H9 (cell line): ENCODE measurements around the gene KRT86. TPM values are rescaled to one million over a fixed set of nuclear protein-coding genes. Genes with fewer than 3 reads are reported as not detected.

ENCODE experiments used
- DNase-seq: peaks from one replicate; pipeline ENCODE4 v3.0.0-alpha.2; 2017
- H2AFZ ChIP-seq: one replicate; pipeline ENCODE4 v1.6.1; 2013; ENCODE audit warnings: mild to moderate bottlenecking, low read length, control low read depth, moderate library complexity
- H2AK5ac ChIP-seq: 2 replicates; pipeline ENCODE4 v1.6.1; 2013; ENCODE audit warnings: low read length, control low read depth, mixed read lengths; ENCODE audit not compliant: insufficient read length
- H2BK120ac ChIP-seq: one replicate; pipeline ENCODE4 v1.6.1; 2013; ENCODE audit warnings: low read depth, mild to moderate bottlenecking, low read length, control low read depth, inconsistent platforms; ENCODE audit not compliant: poor library complexity, severe bottlenecking
- H2BK12ac ChIP-seq: 2 replicates; pipeline ENCODE4 v1.6.1; 2013; ENCODE audit warnings: low read length, control low read depth, mixed read lengths, low read depth; ENCODE audit not compliant: insufficient read length
- H2BK15ac ChIP-seq: 2 replicates; pipeline ENCODE4 v1.6.1; 2013; ENCODE audit warnings: low read depth, low read length, control low read depth
- H2BK20ac ChIP-seq: one replicate; pipeline ENCODE4 v1.6.1; 2013; ENCODE audit warnings: low read depth, mild to moderate bottlenecking, low read length, control low read depth, inconsistent platforms; ENCODE audit not compliant: poor library complexity, severe bottlenecking
- H2BK5ac ChIP-seq: 2 replicates; pipeline ENCODE4 v1.6.1; 2013; ENCODE audit warnings: low read length, control low read depth, mixed read lengths; ENCODE audit not compliant: insufficient read length
- H3K14ac ChIP-seq: 2 replicates; pipeline ENCODE4 v1.6.1; 2013; ENCODE audit warnings: low read length, control low read depth; ENCODE audit not compliant: insufficient read depth
- H3K18ac ChIP-seq: 2 replicates; pipeline ENCODE4 v1.6.1; 2013; ENCODE audit warnings: low read depth, mild to moderate bottlenecking, mixed read lengths, low read length, control low read depth; ENCODE audit not compliant: insufficient read length
- H3K23ac ChIP-seq: 2 replicates; pipeline ENCODE4 v1.6.1; 2013; ENCODE audit warnings: low read length, control low read depth, mixed read lengths, low read depth; ENCODE audit not compliant: insufficient read length
- H3K23me2 ChIP-seq: 2 replicates; pipeline ENCODE4 v1.6.1; 2013; ENCODE audit warnings: low read depth, mild to moderate bottlenecking, mixed read lengths, low read length, control low read depth; ENCODE audit not compliant: insufficient read length, poor library complexity, severe bottlenecking
- H3K27ac ChIP-seq: 2 replicates; pipeline ENCODE4 v1.5.1; 2013; ENCODE audit warnings: low read length, control low read depth, mixed read lengths, low read depth; ENCODE audit not compliant: insufficient read length
- H3K27me3 ChIP-seq: 2 replicates; pipeline ENCODE4 v1.6.1; 2013; ENCODE audit warnings: low read length, control low read depth, inconsistent platforms; ENCODE audit not compliant: insufficient read depth
- H3K4ac ChIP-seq: 2 replicates; pipeline ENCODE4 v1.6.1; 2013; ENCODE audit warnings: low read depth, mild to moderate bottlenecking, control low read depth, inconsistent platforms, low read length, moderate library complexity
- H3K4me1 ChIP-seq: 2 replicates; pipeline ENCODE4 v1.6.1; 2013; ENCODE audit warnings: low read length, control low read depth, inconsistent platforms; ENCODE audit not compliant: insufficient read depth
- H3K4me2 ChIP-seq: 2 replicates; pipeline ENCODE4 v1.6.1; 2013; ENCODE audit warnings: low read length, control low read depth, mixed read lengths; ENCODE audit not compliant: insufficient read length, insufficient read depth
- H3K56ac ChIP-seq: 2 replicates; pipeline ENCODE4 v1.6.1; 2013; ENCODE audit warnings: low read depth, mild to moderate bottlenecking, mixed read lengths, low read length, control low read depth; ENCODE audit not compliant: insufficient read length
- H3K79me1 ChIP-seq: 2 replicates; pipeline ENCODE4 v1.6.1; 2013; ENCODE audit warnings: low read depth, mild to moderate bottlenecking, moderate library complexity, low read length, control low read depth, inconsistent platforms; ENCODE audit not compliant: insufficient read depth, poor library complexity, severe bottlenecking
- H3K79me2 ChIP-seq: 2 replicates; pipeline ENCODE4 v1.6.1; 2013; ENCODE audit warnings: low read length, control low read depth, inconsistent platforms; ENCODE audit not compliant: insufficient read depth
- H3K9ac ChIP-seq: 2 replicates; pipeline ENCODE4 v1.6.1; 2013; ENCODE audit warnings: low read length, control low read depth, mixed read lengths; ENCODE audit not compliant: insufficient read length; ENCODE audit errors: extremely low read depth
- H3K9me3 ChIP-seq: one replicate; pipeline ENCODE4 v1.6.1; 2013; ENCODE audit warnings: low read depth, low read length, inconsistent platforms; ENCODE audit not compliant: control insufficient read depth
- H3T11ph ChIP-seq: one replicate; pipeline ENCODE4 v1.6.1; 2013; ENCODE audit warnings: mild to moderate bottlenecking, low read length, control low read depth, inconsistent platforms
- H4K20me1 ChIP-seq: one replicate; pipeline ENCODE4 v1.6.1; 2013; ENCODE audit not compliant: control insufficient read depth, insufficient read length, insufficient read depth
- H4K5ac ChIP-seq: 2 replicates; pipeline ENCODE4 v1.6.1; 2013; ENCODE audit warnings: low read depth, mild to moderate bottlenecking, mixed read lengths, low read length, control low read depth; ENCODE audit not compliant: insufficient read length
- H4K8ac ChIP-seq: replicated peaks from 2 replicates; pipeline ENCODE4 v1.6.1; 2013; ENCODE audit warnings: low read length, control low read depth, mixed read lengths, low read depth; ENCODE audit not compliant: insufficient read length
- H4K91ac ChIP-seq: 2 replicates; pipeline ENCODE4 v1.6.1; 2013; ENCODE audit warnings: low read depth, mild to moderate bottlenecking, moderate library complexity, mixed read lengths, low read length, control low read depth; ENCODE audit not compliant: insufficient read length
- H3K27ac Mint-ChIP-seq, 3 experiments: 2 replicates in 2 of 3; 3 replicates in 1 of 3; pipeline ENCODE4 v1.8.0; 2020 to 2021; ENCODE audit warnings: mixed read lengths in 3 of 3, mild to moderate bottlenecking in 1 of 3, moderate library complexity in 1 of 3
- H3K27me3 Mint-ChIP-seq: 2 replicates; pipeline ENCODE4 v1.8.0; 2021; ENCODE audit warnings: low read depth, mild to moderate bottlenecking, moderate library complexity, mixed read lengths
- H3K36me3 Mint-ChIP-seq, 3 experiments: 2 replicates in 2 of 3; 3 replicates in 1 of 3; pipeline ENCODE4 v1.8.0; 2020 to 2021; ENCODE audit warnings: low read depth in 3 of 3, mixed read lengths in 3 of 3; ENCODE audit not compliant: insufficient read depth in 1 of 3
- H3K4me1 Mint-ChIP-seq, 2 experiments: 2 replicates each; pipeline ENCODE4 v1.8.0; 2020; ENCODE audit warnings: mixed read lengths in 2 of 2
- H3K4me3 Mint-ChIP-seq, 2 experiments: 2 replicates in 1 of 2; 3 replicates in 1 of 2; pipeline ENCODE4 v1.8.0; 2020 to 2021; ENCODE audit warnings: mild to moderate bottlenecking in 2 of 2, mixed read lengths in 2 of 2, moderate library complexity in 1 of 2
- H3K9me3 Mint-ChIP-seq, 2 experiments: 2 replicates in 1 of 2; 3 replicates in 1 of 2; pipeline ENCODE4 v1.8.0; 2020; ENCODE audit warnings: mild to moderate bottlenecking in 2 of 2, mixed read lengths in 2 of 2, moderate library complexity in 1 of 2
- WGBS: extraction: QIAGEN DNeasy Blood & Tissue Kit; methylation state at CpG from one replicate; pipeline ENCODE4 v1.1.7; 2013; ENCODE audit warnings: missing lambda C conversion rate, low lambda C conversion rate, mixed read lengths; ENCODE audit not compliant: insufficient read length; ENCODE audit errors: extremely low coverage; 5-methylcytosine and 5-hydroxymethylcytosine counted together
- total RNA-seq: library from RNA; stranded (reverse); gene quantifications from 2 replicates; pipeline ENCODE4 v1.2.1, GENCODE V29; 2021
- TF ChIP-seq, protein P1 (sequence below): fragments of 200-600 bp; sonication (generic); conservative IDR thresholded peaks from 3 replicates; pipeline ENCODE4 v1.8.0; 2021; ENCODE audit warnings: antibody characterized with exemption, mild to moderate bottlenecking

Gene KRT86
- total RNA-seq, 1 experiment from 2014 or later: not detected

DNA sequence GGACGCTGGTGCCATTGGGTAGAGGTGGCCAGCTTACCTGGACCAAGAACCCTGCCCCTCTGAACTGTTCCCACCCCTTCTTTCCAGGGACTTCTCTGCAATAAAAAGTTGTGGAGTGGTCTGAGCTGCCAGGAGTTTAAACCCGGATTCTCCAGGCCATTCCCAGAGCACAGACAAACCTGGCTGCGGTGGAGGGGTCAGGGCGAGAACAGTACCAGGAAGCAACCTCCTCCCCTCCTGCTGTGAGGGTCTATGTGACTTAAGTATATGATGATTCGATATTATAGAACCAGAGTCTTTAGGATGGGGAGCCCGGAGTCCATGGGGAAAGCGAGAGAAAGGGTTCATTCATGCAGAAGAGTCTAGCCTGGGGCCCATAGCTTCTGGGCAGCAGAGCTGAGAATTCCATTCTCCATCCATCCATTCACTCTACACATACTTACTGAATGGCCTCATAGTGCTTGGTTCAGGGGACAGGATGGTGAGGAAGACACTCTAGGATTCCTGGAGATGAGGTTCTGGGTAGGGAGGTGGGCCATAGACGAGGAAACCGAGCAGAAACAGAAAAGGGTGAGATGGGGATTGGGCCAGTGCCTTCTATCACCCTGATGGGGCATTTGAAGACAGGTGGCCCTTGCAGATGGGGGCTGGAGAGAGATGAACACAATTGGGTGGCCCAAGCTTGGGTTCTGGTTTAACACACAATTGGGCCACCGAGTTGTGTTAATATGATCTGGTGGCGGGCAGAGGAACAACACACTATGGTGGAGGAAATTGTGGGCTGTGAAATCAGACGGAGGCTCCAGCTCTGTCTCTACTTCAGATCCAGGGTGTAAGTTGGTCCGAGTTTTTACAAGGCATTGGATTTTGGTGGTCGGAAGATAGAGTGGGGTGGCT, 5.2 kb downstream of the KRT86 start:
- Histone ChIP-seq H4K91ac (no peak overlapping the region), H2BK120ac (no peak overlapping the region), H3K79me1 (no peaks in the 10 kb centered on the region), H2AK5ac (no peak overlapping the region), H3K27ac (no peak overlapping the region), H4K8ac (no peak overlapping the region), H3K9me3 (no peaks in the 10 kb centered on the region), H3K4me1 (no peaks in the 10 kb centered on the region), H2BK20ac (no peak overlapping the region), H2AFZ (no peak overlapping the region), H3K56ac (no peak overlapping the region), H3K14ac (no peak overlapping the region), H3K4me2 (no peak overlapping the region), H4K20me1 (no peaks in the 10 kb centered on the region), H3K23me2 (peaks cover 5% of the 10 kb centered on the region), H4K5ac (no peak overlapping the region), H3K18ac (no peak overlapping the region), H3K9ac (no peak overlapping the region), H3T11ph (no peak overlapping the region), H3K23ac (no peak overlapping the region), H3K4ac (no peak overlapping the region), H3K79me2 (no peaks in the 10 kb centered on the region), H2BK5ac (no peak overlapping the region), H3K27me3 (peaks cover 2% of the 10 kb centered on the region), H2BK12ac (no peak overlapping the region), H2BK15ac (no peak overlapping the region)
- Mint-ChIP-seq H3K4me1 (peaks cover 8 to 10% of the 10 kb centered on the region in 2 experiments), H3K36me3 (no peaks in the 10 kb centered on the region), H3K9me3 (no peaks in the 10 kb centered on the region), H3K27me3 (peaks cover 49% of the 10 kb centered on the region), H3K4me3 (no peak overlapping the region), H3K27ac (no peak overlapping the region)
- TF ChIP-seq, protein P1, sequence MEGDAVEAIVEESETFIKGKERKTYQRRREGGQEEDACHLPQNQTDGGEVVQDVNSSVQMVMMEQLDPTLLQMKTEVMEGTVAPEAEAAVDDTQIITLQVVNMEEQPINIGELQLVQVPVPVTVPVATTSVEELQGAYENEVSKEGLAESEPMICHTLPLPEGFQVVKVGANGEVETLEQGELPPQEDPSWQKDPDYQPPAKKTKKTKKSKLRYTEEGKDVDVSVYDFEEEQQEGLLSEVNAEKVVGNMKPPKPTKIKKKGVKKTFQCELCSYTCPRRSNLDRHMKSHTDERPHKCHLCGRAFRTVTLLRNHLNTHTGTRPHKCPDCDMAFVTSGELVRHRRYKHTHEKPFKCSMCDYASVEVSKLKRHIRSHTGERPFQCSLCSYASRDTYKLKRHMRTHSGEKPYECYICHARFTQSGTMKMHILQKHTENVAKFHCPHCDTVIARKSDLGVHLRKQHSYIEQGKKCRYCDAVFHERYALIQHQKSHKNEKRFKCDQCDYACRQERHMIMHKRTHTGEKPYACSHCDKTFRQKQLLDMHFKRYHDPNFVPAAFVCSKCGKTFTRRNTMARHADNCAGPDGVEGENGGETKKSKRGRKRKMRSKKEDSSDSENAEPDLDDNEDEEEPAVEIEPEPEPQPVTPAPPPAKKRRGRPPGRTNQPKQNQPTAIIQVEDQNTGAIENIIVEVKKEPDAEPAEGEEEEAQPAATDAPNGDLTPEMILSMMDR: no peak
- no CpG with 5 or more reads among the region's 14 CpGs for WGBS
- no peak for DNase-seq
